MV-4-11 (cell line): ENCODE data around the gene CLDN15.

Experiments
- DNase-seq: peaks from one replicate; lab custom pipeline; 2025; lab: John Stamatoyannopoulos, UW

The CLDN15 gene

GRCh38 chr7:101244375-101245146, 7.0 kb upstream of the CLDN15 start, which contains the start of gene FIS1:
Gene FIS1 (minus strand): TSS chr7:101245081. CDS start chr7:101245004, 77 bp downstream.
- peak; percentile 81 for DNase-seq

GRCh38 chr7:101243646-101244374, 6.2 kb upstream of the CLDN15 start:
- DNase-seq, result peak; percentile 30

DNA sequence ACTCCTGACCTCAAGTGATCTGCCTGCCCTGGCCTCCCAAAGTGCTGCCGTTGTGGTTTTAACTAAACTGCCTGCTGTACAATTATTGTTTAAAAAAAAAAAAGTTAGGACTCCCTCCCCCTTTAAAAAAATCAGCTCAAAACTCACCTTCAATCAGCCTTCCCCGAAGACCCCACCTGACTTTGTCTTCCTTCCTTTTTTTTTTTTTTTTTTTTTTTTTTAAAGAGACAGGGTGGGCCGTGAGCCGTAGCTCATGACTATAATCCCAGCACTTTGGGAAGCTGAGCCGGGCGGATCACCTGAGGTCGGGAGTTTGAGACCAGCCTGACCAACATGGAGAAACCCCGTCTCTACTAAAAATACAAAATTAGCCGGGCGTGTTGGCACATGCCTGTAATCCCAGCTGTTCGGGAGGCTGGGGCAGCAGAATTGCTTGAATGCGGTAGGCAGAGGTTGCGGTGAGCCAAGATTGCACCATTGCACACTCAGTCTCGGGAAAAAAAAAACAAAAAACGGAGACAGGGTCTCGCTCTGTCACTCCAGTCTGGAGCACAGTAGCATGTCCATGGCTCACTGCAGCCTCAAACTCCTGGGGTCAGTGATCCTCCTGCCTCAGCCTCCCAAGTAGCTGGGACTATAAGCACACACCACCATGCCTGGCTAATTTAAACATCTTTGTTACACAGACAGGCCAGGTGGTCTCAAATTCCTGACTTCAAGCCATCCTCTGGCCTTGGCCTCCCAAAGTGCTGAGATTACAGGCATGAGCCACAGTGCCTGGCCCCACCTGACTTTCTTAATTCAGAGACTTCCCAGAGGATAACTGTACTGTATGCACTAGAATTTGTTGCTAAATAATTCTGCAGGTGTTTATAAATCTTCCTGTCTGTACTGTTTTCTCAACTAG, 4.1 kb upstream of the CLDN15 start:
- peak; percentile 84 for DNase-seq

- DNase-seq, result peak; percentile 92
Measured at GRCh38 chr7:101241015-101241363, 3.4 kb upstream of the CLDN15 start.

GRCh38 chr7:101240226-101241014, 2.8 kb upstream of the CLDN15 start:
- no peak for DNase-seq

GRCh38 chr7:101239951-101240220, 2.3 kb upstream of the CLDN15 start:
- DNase-seq, result no peak

- no peak for DNase-seq
Measured at GRCh38 chr7:101239191-101239950, 1.8 kb upstream of the CLDN15 start.

- DNase-seq, result no peak
Measured at GRCh38 chr7:101238226-101239182, 902 bp upstream of the CLDN15 start.

DNA sequence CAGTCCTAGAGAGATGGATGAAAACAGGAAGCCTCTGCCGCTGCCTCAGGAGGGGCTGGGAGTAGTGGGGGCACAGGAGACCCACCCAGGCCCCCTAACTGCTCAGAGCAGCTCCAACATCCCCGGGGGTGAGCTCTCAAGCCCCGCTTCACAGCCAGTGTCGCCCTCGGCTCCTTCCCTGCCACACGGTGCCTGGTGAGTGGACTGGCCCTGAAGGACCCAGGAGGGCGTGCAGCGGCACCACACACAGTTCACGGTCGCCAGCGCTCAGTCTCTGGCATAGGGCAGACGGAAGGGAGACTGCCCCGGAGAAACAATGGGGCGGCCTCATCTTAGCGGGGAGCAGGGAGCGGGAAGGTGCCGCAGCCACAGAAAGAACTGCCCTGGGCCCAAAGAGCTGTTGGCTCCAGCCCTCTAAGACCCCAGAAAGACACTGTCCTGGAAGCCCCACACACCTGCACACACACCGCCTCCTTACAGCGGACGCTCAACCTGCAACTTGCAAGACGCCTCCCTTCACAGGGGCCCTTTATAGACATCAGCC, 1.2 kb downstream of the CLDN15 start:
- DNase-seq, result no peak

DNA sequence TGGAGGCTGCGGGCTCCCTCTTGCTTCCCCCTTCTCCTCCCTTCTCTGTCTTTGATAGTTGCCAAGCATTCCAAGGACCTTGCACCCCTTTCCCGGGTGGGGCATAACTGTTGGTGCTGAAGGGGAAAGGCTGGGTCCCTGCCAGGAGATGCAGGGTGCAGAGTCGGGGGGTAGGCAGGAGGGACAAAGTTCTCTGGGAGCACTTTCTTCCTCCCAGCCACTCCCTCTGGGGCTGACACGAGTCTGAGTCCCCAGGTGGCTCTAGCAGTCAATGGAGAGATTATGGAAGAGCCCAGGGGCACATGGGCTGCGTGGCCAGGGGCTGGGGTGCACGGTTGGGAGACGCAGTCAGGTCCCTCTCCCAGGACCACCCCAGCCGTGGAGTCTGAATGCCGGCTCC, 2.1 kb downstream of the CLDN15 start:
- no peak for DNase-seq

DNA sequence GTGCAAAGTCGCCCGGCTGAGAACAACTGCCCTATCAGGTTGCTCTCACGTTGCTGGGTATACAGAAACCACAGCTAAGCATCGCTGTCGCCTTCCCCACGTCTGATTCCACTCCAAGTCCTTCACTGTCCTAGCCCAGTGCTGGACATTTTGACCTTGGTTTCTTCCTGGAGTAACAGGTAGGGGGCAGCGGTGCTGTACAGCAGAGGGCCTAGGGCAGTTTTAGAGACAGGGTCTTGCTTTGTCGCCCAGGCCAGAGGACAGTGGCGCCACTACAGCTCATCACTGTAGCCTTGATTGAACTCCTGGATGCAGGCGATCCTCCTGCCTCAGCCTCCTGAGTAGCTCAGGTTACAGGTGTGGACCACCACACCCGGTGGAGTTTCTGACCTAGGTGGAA, 2.6 kb downstream of the CLDN15 start:
- DNase-seq, result no peak

- no peak for DNase-seq
Measured at GRCh38 chr7:101234636-101235035, 3.0 kb downstream of the CLDN15 start.

DNA sequence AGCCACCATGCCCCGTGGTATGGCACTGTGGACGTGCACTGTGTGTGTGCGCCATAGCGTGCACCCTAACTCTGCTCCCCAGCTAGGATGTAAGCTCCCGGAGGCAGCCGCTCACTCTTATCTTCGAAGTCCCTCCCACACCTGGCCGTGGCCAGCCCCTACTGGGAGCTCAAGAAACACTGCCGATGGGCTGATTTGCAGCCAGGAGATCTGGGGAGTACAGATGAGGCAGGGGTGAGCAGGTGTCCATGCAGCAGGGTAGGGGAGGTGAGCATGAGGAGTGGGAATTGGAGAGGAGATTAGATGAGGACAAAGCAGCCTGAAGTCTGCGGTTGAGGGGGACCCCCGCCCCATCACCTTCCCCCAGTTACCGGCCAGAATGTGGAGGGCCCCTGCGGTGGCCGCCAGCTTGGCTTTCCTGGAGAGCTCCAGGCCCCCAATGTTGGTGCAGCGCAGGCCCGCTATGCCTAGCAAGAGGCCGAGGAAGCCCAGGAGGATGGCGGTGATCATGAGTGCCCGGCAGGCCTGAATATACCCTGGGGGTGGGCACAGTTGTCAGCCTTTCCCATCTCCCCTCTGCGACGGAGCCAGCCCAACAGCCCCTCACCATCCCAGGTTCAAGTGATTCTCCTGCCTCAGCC, 3.6 kb downstream of the CLDN15 start:
- DNase-seq, result no peak

DNA sequence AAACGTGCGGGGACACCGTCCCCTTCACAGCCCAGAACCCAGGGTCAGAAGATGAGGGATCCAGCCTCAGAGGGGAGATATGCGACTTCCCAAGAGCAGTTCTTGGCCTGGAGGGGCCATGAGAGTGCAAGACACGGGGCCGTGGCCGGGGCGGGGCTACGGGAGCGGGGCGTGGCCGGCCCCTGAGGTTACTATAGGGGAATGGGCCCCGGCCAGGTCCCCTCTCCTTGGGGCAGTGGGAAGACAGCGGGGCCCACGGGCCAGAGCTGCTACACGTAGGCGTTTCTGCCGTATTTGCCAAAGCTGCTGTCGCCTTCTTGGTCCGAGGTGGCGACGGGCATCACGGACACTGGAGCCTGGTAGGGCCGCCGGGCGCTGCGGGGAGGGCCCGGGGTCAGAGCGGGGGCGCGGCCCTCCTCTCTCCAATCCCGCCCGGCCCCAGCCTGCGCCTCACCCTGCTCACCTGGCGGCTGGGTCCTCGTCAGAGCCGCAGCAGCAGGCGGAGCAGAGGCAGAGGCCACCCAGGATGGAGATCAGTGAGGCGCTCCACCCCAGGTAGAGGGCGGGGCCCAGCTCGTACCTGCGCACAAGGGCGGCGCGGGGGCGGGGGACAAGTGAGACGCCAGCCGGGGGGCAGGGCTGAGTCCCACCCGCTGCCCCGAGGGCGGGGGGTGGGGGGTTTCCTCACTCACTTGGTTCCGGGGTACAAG, 5.3 kb downstream of the CLDN15 start:
- no peak for DNase-seq

- no peak for DNase-seq
Measured at GRCh38 chr7:101231644-101232043, 6.0 kb downstream of the CLDN15 start.

DNA sequence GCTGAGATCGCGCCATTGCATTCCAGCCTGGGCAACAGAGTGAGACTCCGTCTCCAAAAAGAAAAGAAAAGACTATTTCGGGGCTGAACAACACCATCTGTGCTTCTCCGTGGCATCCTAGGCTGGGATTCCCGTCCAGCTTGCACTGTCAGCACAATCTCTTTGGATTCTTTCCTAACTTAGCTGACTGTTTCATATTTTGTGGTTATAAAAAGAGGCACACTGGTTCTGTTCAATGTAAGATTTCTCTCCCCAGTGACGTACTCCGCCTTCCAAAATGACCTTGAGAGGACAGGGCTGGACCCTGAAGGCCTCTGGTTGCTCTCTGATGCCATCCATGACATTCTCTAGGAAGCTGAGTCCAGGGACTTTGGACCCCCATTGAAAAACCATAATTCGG, 10.9 kb downstream of the CLDN15 start:
- DNase-seq, result no peak

- no peak for DNase-seq
Measured at GRCh38 chr7:101225650-101226049, 12.0 kb downstream of the CLDN15 start.

DNA sequence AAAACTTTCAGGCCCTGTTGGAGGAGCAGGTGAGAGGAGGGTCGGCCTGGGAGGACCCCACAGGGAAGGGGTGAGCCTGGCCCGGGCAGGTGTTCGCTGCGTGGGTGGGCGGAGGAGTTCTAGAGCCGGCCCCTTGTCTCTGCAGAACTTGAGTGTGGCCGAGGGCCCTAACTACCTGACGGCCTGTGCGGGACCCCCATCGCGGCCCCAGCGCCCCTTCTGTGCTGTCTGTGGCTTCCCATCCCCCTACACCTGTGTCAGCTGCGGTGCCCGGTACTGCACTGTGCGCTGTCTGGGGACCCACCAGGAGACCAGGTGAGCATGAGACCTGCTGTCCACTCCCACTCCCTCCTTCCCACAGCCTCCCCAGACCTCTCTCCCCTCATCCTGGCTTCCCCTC, 14.1 kb downstream of the CLDN15 start:
- no peak for DNase-seq
